Psoas muscle (tissue), 8 donors: Measurements from ENCODE around the gene TMEM243. TPM values are rescaled to one million over a fixed set of nuclear protein-coding genes. Genes with fewer than 3 reads are reported as not detected.

Source experiments
- ATAC-seq, 4 donors: fragments of 200-7000 bp; cut with Tn5 transposase; one replicate each; pipeline ENCODE4 v1.9.1; 2020; ENCODE audit warnings: moderate library complexity in 3 of 4, mild to moderate bottlenecking in 2 of 4
- DNase-seq, 2 donors: peaks; one replicate each; pipeline ENCODE4 v3.0.0-alpha.2; 2020
- H3K27ac ChIP-seq: fragments of 200-600 bp; one replicate; pipeline ENCODE4 v1.8.0; 2022
- H3K27me3 ChIP-seq, 3 donors: fragments of 200-600 bp in 1 of 3; one replicate each; pipeline versions ENCODE4 v1.6.1 to v1.8.0; 2013 to 2022; ENCODE audit warnings: low read length in 2 of 3, mild to moderate bottlenecking in 2 of 3, moderate library complexity in 1 of 3; ENCODE audit not compliant: insufficient read depth in 3 of 3
- H3K36me3 ChIP-seq, 2 donors: fragments of 200-600 bp in 1 of 2; one replicate each; pipeline versions ENCODE4 v1.6.1 to v1.8.0; 2013 to 2022; ENCODE audit warnings: low read depth in 1 of 2, mild to moderate bottlenecking in 1 of 2, moderate library complexity in 1 of 2; ENCODE audit not compliant: insufficient read depth in 1 of 2
- H3K4me1 ChIP-seq: fragments of 200-600 bp; one replicate; pipeline ENCODE4 v1.8.0; 2022
- H3K4me3 ChIP-seq: fragments of 200-600 bp; one replicate; pipeline ENCODE4 v1.8.0; 2022; ENCODE audit warnings: mild to moderate bottlenecking
- H3K9me3 ChIP-seq: fragments of 200-600 bp; one replicate; pipeline ENCODE4 v1.8.0; 2022
- CTCF ChIP-seq: fragments of 200-600 bp; IDR thresholded peaks from one replicate; pipeline ENCODE4 v1.8.0; 2022; ENCODE audit warnings: antibody characterized with exemption
- WGBS, 3 donors: extraction: QIAGEN DNeasy Blood & Tissue Kit; methylation state at CpG; one replicate each; pipeline versions ENCODE4 v1.1.6 to v1.1.7; 2013; 5-methylcytosine and 5-hydroxymethylcytosine counted together
- intact Hi-C, 2 donors: fragments of 100-400 bp; cut with DNase I; formaldehyde crosslinking; loops; one replicate each; pipeline versions ENCODE4 v1.11.0 to v1.14.2; 2022
- polyA plus RNA-seq, 3 donors: library from polyadenylated mRNA; stranded (reverse); fragments of 200-250 nt; gene quantifications; one replicate each; pipeline ENCODE4 v1.2.3, GENCODE V29; 2013
- total RNA-seq, 4 donors: library from RNA; stranded (reverse); fragmentation: NEBNext Ultra II Directional in 2 of 4; extraction: Animal tissue kit (Norgen Biotek cat#: 25700) in 2 of 4; gene quantifications; one replicate each; pipeline versions ENCODE4 v1.2.1 to v1.2.4, GENCODE V29; 2021 to 2023
- donor health status: healthy with polysubstance abuse.
- donor health status: DM: no; HTN: no; CAD: no; lungs with moderate emphysema.
- donor health status: Bipolar disorder and iron deficiency.
- donor health status: healthy.
- donor health status: DM: yes; HTN: yes; CAD: no.
- donor health status: DM: no; HTN: no; CAD: no.
- donor health status: DM: no; HTN: no; CAD: no.
- donor health status: DM: yes; HTN: yes; CAD: no.

TMEM243 gene
- total and polyA plus RNA-seq, 7 donors = 2.3 to 3.6 (median 2.6) TPM

DNA sequence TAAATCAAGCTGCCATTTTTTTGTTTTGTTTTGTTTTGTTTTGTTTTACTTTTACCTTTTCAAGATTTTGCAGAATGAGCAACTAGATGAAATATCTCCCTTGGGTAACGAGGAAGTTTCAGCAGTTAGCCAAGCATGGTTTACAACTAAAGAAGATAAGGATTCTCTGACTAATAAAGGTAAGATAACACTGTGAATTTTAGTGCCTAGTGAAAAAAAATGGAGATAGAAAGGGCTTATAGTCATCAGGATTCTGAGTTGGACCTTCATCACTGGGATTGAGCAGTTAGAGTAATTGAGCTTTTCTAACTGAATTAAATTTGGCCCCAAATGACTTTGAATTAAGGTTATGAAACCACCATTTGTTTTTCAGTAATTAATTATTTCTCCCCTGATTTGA, 46.1 kb downstream of the TMEM243 start:
- Histone ChIP-seq H3K9me3 (no peaks in the 10 kb centered on the region), H3K27ac (no peak overlapping the region), H3K27me3 (no peaks in the 10 kb centered on the region), H3K4me3 (no peak overlapping the region), H3K36me3 (peaks cover 14 to 100% of the 10 kb centered on the region in 2 donors), H3K4me1 (no peaks in the 10 kb centered on the region)
- WGBS, 3 donors = 98 to 100% (median 100%) methylated on average over 1 of the region's 1 CpG
- no peak for TF ChIP-seq CTCF
- DNase-seq (no peak), ATAC-seq (no peak)
- intact Hi-C loops = no loop called here

GRCh38 chr7:87171282-87171934, 48.1 kb downstream of the TMEM243 start:
- ATAC-seq (no peak), DNase-seq (no peak)
- Histone ChIP-seq H3K27me3 (no peaks in the 10 kb centered on the region), H3K9me3 (no peaks in the 10 kb centered on the region), H3K4me3 (no peak overlapping the region), H3K27ac (no peak overlapping the region), H3K4me1 (no peaks in the 10 kb centered on the region), H3K36me3 (peaks cover 17 to 100% of the 10 kb centered on the region in 2 donors)
- TF ChIP-seq CTCF = no peak
- intact Hi-C loops = no loop called here

- 87 to 93% (median 90%) methylated on average over 3 of the region's 3 CpGs for WGBS, 3 donors
- Histone ChIP-seq H3K27me3 (no peaks in the 10 kb centered on the region), H3K4me3 (no peak overlapping the region), H3K27ac (no peak overlapping the region), H3K36me3 (peaks cover 20 to 100% of the 10 kb centered on the region in 2 donors), H3K9me3 (no peaks in the 10 kb centered on the region), H3K4me1 (no peaks in the 10 kb centered on the region)
- DNase-seq (no peak), ATAC-seq (no peak)
- intact Hi-C loops = no loop called here
- no peak for TF ChIP-seq CTCF
Measured at GRCh38 chr7:87170828-87171227, 48.7 kb downstream of the TMEM243 start.

- no peak for DNase-seq
- H3K4me3 ChIP-seq = no peak overlapping the region
- H3K9me3 ChIP-seq = no peaks in the 10 kb centered on the region
- peaks cover 2% of the 10 kb centered on the region for H3K4me1 ChIP-seq
- no peak for ATAC-seq
- H3K27ac ChIP-seq = no peak overlapping the region
- peaks cover 9 to 68% of the 10 kb centered on the region in 2 donors for H3K36me3 ChIP-seq
- H3K27me3 ChIP-seq = no peaks in the 10 kb centered on the region
- 81 to 85% (median 85%) methylated on average over 2 of the region's 2 CpGs for WGBS, 3 donors
- no peak for TF ChIP-seq CTCF
- intact Hi-C loops = no loop called here
Measured at GRCh38 chr7:87164433-87164832, 55.1 kb downstream of the TMEM243 start.

DNA sequence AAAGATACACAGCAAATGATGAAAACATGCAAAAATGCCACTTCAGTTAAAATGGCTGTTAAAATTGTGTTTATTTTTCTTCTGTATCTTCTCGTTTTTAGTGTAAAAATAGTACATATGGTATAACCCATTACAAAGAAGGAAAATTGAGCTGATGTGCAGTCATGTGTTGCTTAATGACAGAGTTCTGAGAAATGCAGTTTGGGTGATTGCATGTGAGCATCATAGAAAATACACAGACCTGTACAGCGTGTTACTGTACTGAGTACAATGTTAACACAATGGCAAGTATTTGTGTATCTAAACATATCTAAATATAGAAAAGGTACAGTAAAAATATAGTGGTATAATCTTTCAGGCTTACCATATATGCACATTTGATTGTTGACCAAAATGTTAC, 60.0 kb downstream of the TMEM243 start:
- ATAC-seq (peak in 1 of 4 donors; percentile 42), DNase-seq (no peak)
- peaks cover 37% of the 10 kb centered on the region for H3K4me1 ChIP-seq
- no peak overlapping the region for H3K27ac ChIP-seq
- TF ChIP-seq CTCF = no peak
- no peak overlapping the region for H3K4me3 ChIP-seq
- no peaks in the 10 kb centered on the region for H3K9me3 ChIP-seq
- peaks cover 0 to 19% of the 10 kb centered on the region in 2 donors for H3K36me3 ChIP-seq
- intact Hi-C loops = loop anchor here in 1 of 2 donors (5.0 kb wide), 1 partner anchor 43 kb away; no protein-coding TSS in a partner anchor
- no peaks in the 10 kb centered on the region for H3K27me3 ChIP-seq
- WGBS, 3 donors = 55 to 75% (median 66%) methylated on average over 2 of the region's 2 CpGs
